Esophagus muscularis mucosa (tissue), 4 donors: Measurements from ENCODE around the gene PTPRJ.

Source experiments
- EP300 ChIP-seq: sonication (generic); formaldehyde crosslinking; IDR thresholded peaks from one replicate; pipeline ENCODE4 v1.6.1; 2017; ENCODE audit warnings: antibody characterized with exemption
- POLR2A ChIP-seq: fragments of 450-650 bp; IDR thresholded peaks from one replicate; pipeline ENCODE4 v1.6.1; 2017; ENCODE audit warnings: antibody characterized with exemption, moderate library complexity, mild to moderate bottlenecking, low read depth
- POLR2AphosphoS5 ChIP-seq, 2 donors: sonication (generic); formaldehyde crosslinking; IDR thresholded peaks; one replicate each; pipeline ENCODE4 v1.6.1; 2017; ENCODE audit warnings: antibody characterized with exemption in 2 of 2
- TF ChIP-seq, protein P1 (sequence below), 3 experiments: fragments of 200-600 bp in 2 of 3; fragments of 450-650 bp in 1 of 3; sonication (generic) in 2 of 3; IDR thresholded peaks; one replicate each; pipeline ENCODE4 v1.5.1; 2017 to 2019; ENCODE audit warnings: antibody characterized with exemption in 3 of 3, mild to moderate bottlenecking in 2 of 3, moderate library complexity in 1 of 3

DNA sequence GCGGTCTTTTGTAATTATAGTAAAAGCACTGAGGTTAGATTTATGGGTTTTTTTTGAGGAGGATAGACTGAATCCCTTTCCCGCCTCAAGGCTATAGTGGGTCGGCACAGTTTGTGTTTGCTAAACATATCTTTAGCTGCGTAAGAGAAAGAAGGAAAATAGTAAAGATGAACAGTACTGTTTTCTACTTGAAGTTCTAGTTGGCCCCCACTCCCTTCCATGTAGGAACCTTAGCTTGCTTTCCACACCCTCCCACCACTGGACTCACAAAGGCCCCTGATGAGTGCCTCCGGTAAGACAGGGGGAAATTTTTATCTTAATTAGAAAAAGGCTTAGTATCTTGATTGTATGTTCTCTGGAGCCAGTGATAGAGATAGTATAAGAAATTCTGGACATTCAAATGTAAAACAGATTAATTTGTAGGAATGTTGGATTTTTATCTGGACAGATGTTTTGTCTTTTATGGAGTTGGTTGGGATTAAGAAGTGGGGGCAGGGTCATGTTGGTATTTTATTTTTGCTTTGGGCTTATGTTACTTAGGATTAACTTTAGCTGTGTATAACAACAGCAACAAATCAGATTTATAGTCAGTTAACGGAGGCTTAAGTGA, 49.4 kb downstream of the PTPRJ start:
- TF ChIP-seq POLR2A (no peak), EP300 (no peak), POLR2AphosphoS5 (IDR thresholded peaks at IDR 0.05) (no peak)
- TF ChIP-seq, protein P1, sequence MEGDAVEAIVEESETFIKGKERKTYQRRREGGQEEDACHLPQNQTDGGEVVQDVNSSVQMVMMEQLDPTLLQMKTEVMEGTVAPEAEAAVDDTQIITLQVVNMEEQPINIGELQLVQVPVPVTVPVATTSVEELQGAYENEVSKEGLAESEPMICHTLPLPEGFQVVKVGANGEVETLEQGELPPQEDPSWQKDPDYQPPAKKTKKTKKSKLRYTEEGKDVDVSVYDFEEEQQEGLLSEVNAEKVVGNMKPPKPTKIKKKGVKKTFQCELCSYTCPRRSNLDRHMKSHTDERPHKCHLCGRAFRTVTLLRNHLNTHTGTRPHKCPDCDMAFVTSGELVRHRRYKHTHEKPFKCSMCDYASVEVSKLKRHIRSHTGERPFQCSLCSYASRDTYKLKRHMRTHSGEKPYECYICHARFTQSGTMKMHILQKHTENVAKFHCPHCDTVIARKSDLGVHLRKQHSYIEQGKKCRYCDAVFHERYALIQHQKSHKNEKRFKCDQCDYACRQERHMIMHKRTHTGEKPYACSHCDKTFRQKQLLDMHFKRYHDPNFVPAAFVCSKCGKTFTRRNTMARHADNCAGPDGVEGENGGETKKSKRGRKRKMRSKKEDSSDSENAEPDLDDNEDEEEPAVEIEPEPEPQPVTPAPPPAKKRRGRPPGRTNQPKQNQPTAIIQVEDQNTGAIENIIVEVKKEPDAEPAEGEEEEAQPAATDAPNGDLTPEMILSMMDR (IDR thresholded peaks at IDR 0.05) = no peak
